Dermis microvascular lymphatic vessel endothelial cell (primary cell): Measurements from ENCODE around the gene BRINP2. TPM values are rescaled to one million over a fixed set of nuclear protein-coding genes. Genes with fewer than 3 reads are reported as not detected.
"Not testable (repeated sequence)": the region's sequence is repeated elsewhere in the genome, so short reads cannot be mapped to it uniquely, and the experiment has no call there.

Experiments
- DNase-seq, 2 donors: peaks; one replicate each; pipeline versions ENCODE4 v3.0.0 to v3.0.0-alpha.2; 2010; ENCODE audit warnings: low read depth in 2 of 2
- total RNA-seq: library from RNA; depleted of rRNA; stranded (reverse); fragments of >200 nt; gene quantifications from 2 replicates; pipeline ENCODE4 v1.2.1, GENCODE V29; 2014

BRINP2 gene
- total RNA-seq, 1 donor from 2014 or later = not detected

DNA sequence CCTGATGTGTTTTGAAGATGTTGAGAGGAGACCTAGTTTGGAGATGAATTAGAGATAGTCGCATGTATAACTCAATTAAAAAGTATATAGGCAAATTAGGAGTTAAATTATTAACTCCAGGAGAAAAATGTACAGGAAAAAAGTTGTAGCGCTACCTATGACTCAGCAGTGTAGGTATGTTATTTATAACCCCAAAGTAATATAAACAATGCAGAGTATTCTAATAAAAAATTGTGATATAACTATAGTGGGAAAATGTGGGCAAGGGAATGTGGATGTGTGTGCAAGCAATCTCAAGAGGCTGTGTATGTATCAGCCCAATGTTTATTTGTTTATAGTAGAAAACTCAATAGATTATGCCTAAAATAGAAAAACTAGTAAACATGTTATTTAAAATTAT lies 144.5 kb downstream of the BRINP2 start:
- DNase-seq = no peak

DNA sequence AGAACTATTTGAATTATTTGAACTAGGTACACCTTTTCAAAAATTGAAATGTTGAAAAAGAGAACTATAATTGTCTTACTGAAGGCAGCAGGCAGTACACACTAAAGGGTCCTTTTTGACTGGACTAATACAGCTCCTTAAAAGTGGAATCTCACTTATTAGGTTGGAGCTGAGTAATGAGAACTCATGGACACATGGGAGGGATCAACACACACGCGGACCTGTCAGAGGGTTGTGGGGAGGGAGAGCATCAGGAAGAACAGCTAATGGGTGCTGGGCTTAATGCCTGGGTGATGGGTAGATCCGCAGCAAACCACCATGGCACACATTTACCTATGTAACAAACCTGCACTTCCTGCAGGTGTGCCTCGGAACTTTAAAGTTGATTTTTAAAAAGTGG lies 145.0 kb downstream of the BRINP2 start:
- no peak for DNase-seq

- DNase-seq = not testable (repeated sequence)
Measured at GRCh38 chr1:177321434-177321833, 150.7 kb downstream of the BRINP2 start.

- no peak for DNase-seq
Measured at GRCh38 chr1:177328251-177328650, 157.5 kb downstream of the BRINP2 start.

DNA sequence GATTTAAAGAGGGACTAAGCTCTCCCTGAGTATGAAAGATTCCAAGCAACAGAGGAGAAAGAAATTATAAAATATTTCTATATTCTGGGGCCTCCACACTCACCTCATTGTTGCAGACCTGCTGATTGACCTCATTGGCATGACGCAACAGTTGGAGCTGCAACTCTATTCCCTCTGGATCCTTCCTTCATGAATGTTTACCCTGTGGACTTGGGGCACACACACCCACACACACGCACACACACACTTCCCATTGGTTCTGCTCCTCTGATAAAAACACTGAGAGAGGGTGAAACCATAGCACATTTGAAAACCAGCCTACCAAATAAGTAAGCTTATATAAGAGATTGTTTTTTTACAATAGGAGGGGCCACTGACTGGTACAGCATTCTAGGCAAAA lies 159.1 kb downstream of the BRINP2 start:
- no peak for DNase-seq

Other genes with a start within 250 kb of the BRINP2 start
- not detected in 2 replicates for gene ASTN1, start 6.2 kb upstream of the BRINP2 start, total RNA-seq